Loucy (cell line): ENCODE measurements around the gene DLX3.

ENCODE experiments used
- H2AFZ ChIP-seq: fragments of 200-600 bp; sonication (generic); 2 replicates; pipeline ENCODE4 v1.6.0; 2016; ENCODE audit warnings: antibody characterized with exemption, mild to moderate bottlenecking, low read length, moderate library complexity
- H3F3A ChIP-seq: fragments of 200-600 bp; 2 replicates; pipeline ENCODE4 v1.6.0; 2016; ENCODE audit warnings: antibody characterized with exemption, low read depth, mild to moderate bottlenecking
- H3K27me3 ChIP-seq: fragments of 200-600 bp; sonication (generic); 2 replicates; pipeline ENCODE4 v1.6.1; 2014; ENCODE audit warnings: low read length, mild to moderate bottlenecking; ENCODE audit not compliant: insufficient read depth, poor library complexity, severe bottlenecking
- H3K36me3 ChIP-seq: fragments of 200-600 bp; sonication (generic); 2 replicates; pipeline ENCODE4 v1.6.1; 2016; ENCODE audit warnings: low read length; ENCODE audit not compliant: insufficient read depth
- H3K4me1 ChIP-seq: fragments of 200-600 bp; sonication (generic); 2 replicates; pipeline ENCODE4 v1.5.1; 2014; ENCODE audit warnings: low read length, mild to moderate bottlenecking; ENCODE audit not compliant: insufficient read depth, poor library complexity, severe bottlenecking
- H3K4me2 ChIP-seq: fragments of 200-600 bp; sonication (generic); 2 replicates; pipeline ENCODE4 v1.6.0; 2014; ENCODE audit warnings: antibody characterized with exemption, low read length, low read depth, mild to moderate bottlenecking; ENCODE audit not compliant: poor library complexity, severe bottlenecking
- H3K4me3 ChIP-seq: fragments of 200-600 bp; sonication (generic); 2 replicates; pipeline ENCODE4 v1.5.1; 2014; ENCODE audit warnings: low read length, mild to moderate bottlenecking, mixed read lengths; ENCODE audit not compliant: poor library complexity, severe bottlenecking
- H3K79me2 ChIP-seq: fragments of 200-600 bp; sonication (generic); 2 replicates; pipeline ENCODE4 v1.6.1; 2014; ENCODE audit warnings: low read length; ENCODE audit not compliant: insufficient read depth
- H3K9ac ChIP-seq: fragments of 200-600 bp; sonication (generic); 2 replicates; pipeline ENCODE4 v1.6.0; 2014; ENCODE audit warnings: mild to moderate bottlenecking, low read depth, low read length, moderate library complexity; ENCODE audit not compliant: poor library complexity, severe bottlenecking
- H3K9me2 ChIP-seq: fragments of 200-600 bp; sonication (generic); replicated peaks from 2 replicates; pipeline ENCODE4 v1.6.1; 2016; ENCODE audit warnings: low read depth, low read length, mixed read lengths
- H3K9me3 ChIP-seq: fragments of 200-600 bp; sonication (generic); 2 replicates; pipeline ENCODE4 v1.6.1; 2014; ENCODE audit warnings: mild to moderate bottlenecking, antibody characterized with exemption, low read length, low read depth; ENCODE audit not compliant: insufficient read depth
- H4K20me1 ChIP-seq: fragments of 200-600 bp; sonication (generic); 2 replicates; pipeline ENCODE4 v1.6.0; 2014; ENCODE audit warnings: antibody characterized with exemption, low read length, mild to moderate bottlenecking; ENCODE audit not compliant: insufficient read depth, poor library complexity, severe bottlenecking
- EZH2phosphoT487 ChIP-seq: fragments of 200-600 bp; IDR thresholded peaks from 2 replicates; pipeline ENCODE4 v1.6.1; 2018; ENCODE audit warnings: antibody characterized with exemption, mild to moderate bottlenecking, moderate library complexity, borderline replicate concordance
- TF ChIP-seq, protein P1 (sequence below): fragments of 200-600 bp; sonication (generic); conservative IDR thresholded peaks from 2 replicates; pipeline ENCODE4 v1.5.1; 2014; ENCODE audit warnings: mild to moderate bottlenecking, antibody characterized with exemption, low read length

The DLX3 gene

DNA sequence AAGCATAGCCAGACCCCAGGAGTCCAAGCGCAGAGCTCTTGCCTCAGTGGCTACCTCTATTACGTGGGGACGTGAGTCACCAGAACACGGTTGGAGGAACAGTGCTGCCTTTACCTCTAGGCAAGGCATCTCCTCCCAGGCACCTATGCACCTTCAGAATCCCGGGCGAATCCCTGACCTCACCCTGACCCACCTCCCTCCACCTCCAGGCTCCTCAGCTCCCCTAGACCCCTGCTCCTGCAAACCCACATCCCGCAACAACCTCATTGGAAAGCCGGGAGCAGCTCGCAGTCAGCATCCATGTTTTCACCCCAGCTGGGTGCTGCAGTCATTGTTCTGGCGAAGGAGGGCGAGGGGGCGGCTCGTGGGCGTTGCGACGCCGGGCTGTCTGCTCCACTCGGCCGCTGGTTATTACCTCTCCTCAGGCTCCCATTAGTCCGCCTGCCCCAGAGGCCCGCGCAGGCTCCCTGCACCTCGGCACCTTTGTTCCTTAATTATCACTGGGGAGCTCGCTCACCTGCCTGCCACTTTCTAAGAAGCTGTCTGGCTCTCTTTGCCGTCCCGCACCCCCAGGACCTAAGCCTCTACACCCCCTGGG, 50.7 kb downstream of the DLX3 start:
- Histone ChIP-seq H3K9ac (no peak overlapping the region), H3F3A (no peaks in the 10 kb centered on the region), H3K27me3 (no peaks in the 10 kb centered on the region)

DNA sequence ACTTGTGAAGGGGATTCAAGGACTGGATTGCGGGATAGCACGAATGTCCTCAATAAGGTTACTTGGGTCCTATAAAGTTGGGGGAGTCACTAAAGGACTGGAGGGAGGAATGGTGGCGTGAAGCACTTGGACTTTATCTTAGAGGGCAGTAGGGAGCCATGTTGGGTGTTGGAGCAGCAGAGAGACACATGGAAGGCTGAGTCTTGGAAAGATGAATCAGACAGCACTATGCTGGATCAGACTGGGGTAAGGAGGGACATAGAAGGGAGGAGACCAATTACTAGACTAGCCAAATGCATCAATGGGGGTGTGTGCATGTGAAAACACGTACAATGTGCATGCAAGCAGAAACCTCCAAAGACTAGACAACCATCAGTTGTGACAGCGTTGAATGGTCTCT, 52.1 kb downstream of the DLX3 start:
- Histone ChIP-seq H3K9me2 (no peaks in the 10 kb centered on the region), H3F3A (no peaks in the 10 kb centered on the region), H3K4me3 (no peak overlapping the region), H3K79me2 (no peaks in the 10 kb centered on the region), H3K4me2 (no peak overlapping the region), H3K27me3 (no peaks in the 10 kb centered on the region), H3K9me3 (no peaks in the 10 kb centered on the region), H3K4me1 (no peaks in the 10 kb centered on the region), H3K36me3 (no peaks in the 10 kb centered on the region), H4K20me1 (no peaks in the 10 kb centered on the region), H2AFZ (no peak overlapping the region), H3K9ac (no peak overlapping the region)
- TF ChIP-seq, protein P1, sequence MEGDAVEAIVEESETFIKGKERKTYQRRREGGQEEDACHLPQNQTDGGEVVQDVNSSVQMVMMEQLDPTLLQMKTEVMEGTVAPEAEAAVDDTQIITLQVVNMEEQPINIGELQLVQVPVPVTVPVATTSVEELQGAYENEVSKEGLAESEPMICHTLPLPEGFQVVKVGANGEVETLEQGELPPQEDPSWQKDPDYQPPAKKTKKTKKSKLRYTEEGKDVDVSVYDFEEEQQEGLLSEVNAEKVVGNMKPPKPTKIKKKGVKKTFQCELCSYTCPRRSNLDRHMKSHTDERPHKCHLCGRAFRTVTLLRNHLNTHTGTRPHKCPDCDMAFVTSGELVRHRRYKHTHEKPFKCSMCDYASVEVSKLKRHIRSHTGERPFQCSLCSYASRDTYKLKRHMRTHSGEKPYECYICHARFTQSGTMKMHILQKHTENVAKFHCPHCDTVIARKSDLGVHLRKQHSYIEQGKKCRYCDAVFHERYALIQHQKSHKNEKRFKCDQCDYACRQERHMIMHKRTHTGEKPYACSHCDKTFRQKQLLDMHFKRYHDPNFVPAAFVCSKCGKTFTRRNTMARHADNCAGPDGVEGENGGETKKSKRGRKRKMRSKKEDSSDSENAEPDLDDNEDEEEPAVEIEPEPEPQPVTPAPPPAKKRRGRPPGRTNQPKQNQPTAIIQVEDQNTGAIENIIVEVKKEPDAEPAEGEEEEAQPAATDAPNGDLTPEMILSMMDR = no peak
- TF ChIP-seq EZH2phosphoT487 = no peak

More for the DNA sequence above, 50.7 kb downstream of the DLX3 start:
- Histone ChIP-seq H3K36me3 (no peaks in the 10 kb centered on the region), H3K9me2 (no peaks in the 10 kb centered on the region), H4K20me1 (no peaks in the 10 kb centered on the region), H3K9me3 (no peaks in the 10 kb centered on the region), H3K4me2 (no peak overlapping the region), H3K79me2 (no peaks in the 10 kb centered on the region), H2AFZ (no peak overlapping the region), H3K4me3 (no peak overlapping the region), H3K4me1 (no peaks in the 10 kb centered on the region)
- TF ChIP-seq, protein P1 = no peak
- no peak for TF ChIP-seq EZH2phosphoT487

DNA sequence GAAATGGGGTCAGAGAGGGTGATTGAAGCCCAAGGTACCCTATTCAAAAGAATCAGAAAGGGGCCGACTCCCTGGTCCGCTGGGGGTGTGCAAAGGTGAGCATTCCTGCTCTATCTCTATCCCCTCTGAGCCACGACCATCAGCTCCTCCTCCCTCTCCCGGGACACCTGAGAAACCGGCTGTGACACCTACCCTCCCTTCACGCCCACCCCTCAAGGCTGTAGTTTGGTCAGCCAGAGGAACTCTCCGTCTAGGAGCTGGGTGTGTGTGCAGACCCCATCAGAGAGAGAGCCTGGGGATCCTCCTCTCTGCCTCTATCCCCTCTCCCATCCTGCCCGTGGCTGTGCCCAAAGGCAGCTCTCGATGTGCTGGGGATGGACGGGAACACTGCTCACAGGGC, 53.6 kb downstream of the DLX3 start:
- Histone ChIP-seq H3F3A (no peaks in the 10 kb centered on the region), H3K9me3 (no peaks in the 10 kb centered on the region), H3K9me2 (no peaks in the 10 kb centered on the region), H3K9ac (no peak overlapping the region), H3K4me2 (no peak overlapping the region), H3K36me3 (no peaks in the 10 kb centered on the region), H3K79me2 (no peaks in the 10 kb centered on the region), H3K4me3 (no peak overlapping the region), H3K27me3 (no peaks in the 10 kb centered on the region), H3K4me1 (no peaks in the 10 kb centered on the region), H2AFZ (no peak overlapping the region), H4K20me1 (no peaks in the 10 kb centered on the region)
- no peak for TF ChIP-seq EZH2phosphoT487
- TF ChIP-seq, protein P1 = no peak
